Calu3 (cell line): ENCODE results near the gene RCL1. TPM values are rescaled to one million over a fixed set of nuclear protein-coding genes. Genes with fewer than 3 reads are reported as not detected.

Experiments
- BruUV-seq: library from RNA; stranded (reverse); fragments of 400-500 nt; replicated peaks from 2 replicates; lab custom pipeline; 2021; lab: Mats Ljungman, UMichigan
- CTCF ChIA-PET: fragments of 300-600 bp; sonication (Branson Sonifier 250); formaldehyde crosslinking; loops from one replicate; lab custom pipeline; 2022; ENCODE audit warnings: antibody characterized with exemption; lab: Charles Lee
- DNase-seq: peaks from one replicate; pipeline ENCODE4 v3.0.0; 2022
- H3K27ac Mint-ChIP-seq: one replicate; pipeline ENCODE4 v1.8.0; 2022; ENCODE audit warnings: mixed read lengths; ENCODE audit not compliant: unreplicated experiment
- H3K27me3 Mint-ChIP-seq: one replicate; pipeline ENCODE4 v1.8.0; 2022; ENCODE audit warnings: mixed read lengths; ENCODE audit not compliant: unreplicated experiment
- H3K36me3 Mint-ChIP-seq: one replicate; pipeline ENCODE4 v1.8.0; 2022; ENCODE audit warnings: mild to moderate bottlenecking, moderate library complexity, mixed read lengths; ENCODE audit not compliant: insufficient read depth, unreplicated experiment
- H3K4me1 Mint-ChIP-seq: one replicate; pipeline ENCODE4 v1.8.0; 2022; ENCODE audit warnings: mild to moderate bottlenecking, low read depth, mixed read lengths; ENCODE audit not compliant: unreplicated experiment
- H3K4me3 Mint-ChIP-seq: one replicate; pipeline ENCODE4 v1.8.0; 2022; ENCODE audit warnings: mild to moderate bottlenecking, low read depth, moderate library complexity, mixed read lengths; ENCODE audit not compliant: unreplicated experiment
- H3K9me3 Mint-ChIP-seq: one replicate; pipeline ENCODE4 v1.8.0; 2022; ENCODE audit warnings: low read depth, mixed read lengths; ENCODE audit not compliant: unreplicated experiment
- CTCF ChIP-seq: fragments of 200-600 bp; IDR thresholded peaks from one replicate; pipeline ENCODE4 v1.8.0; 2022; ENCODE audit warnings: antibody characterized with exemption; ENCODE audit not compliant: unreplicated experiment
- intact Hi-C: fragments of 100-400 bp; cut with micrococcal nuclease; formaldehyde crosslinking; loops from one replicate; pipeline ENCODE4 v1.10.0; 2022; ENCODE audit not compliant: unreplicated experiment
- total RNA-seq: library from RNA; stranded (reverse); gene quantifications from 2 replicates; pipeline ENCODE4 v1.2.3, GENCODE V29; 2022

Gene RCL1
- total RNA-seq, 1 experiment from 2014 or later, result 21.3 TPM

GRCh38 chr9:4796530-4796929 is 3.8 kb downstream of the RCL1 start:
- intact Hi-C loops, result no loop called here
- H3K4me3 Mint-ChIP-seq, result no peak overlapping the region
- no peak for TF ChIP-seq CTCF
- H3K36me3 Mint-ChIP-seq, result peaks cover 26% of the 10 kb centered on the region
- BruUV-seq, result no TSS peak
- H3K4me1 Mint-ChIP-seq, result peaks cover 27% of the 10 kb centered on the region
- no peaks in the 10 kb centered on the region for H3K27me3 Mint-ChIP-seq
- no peak for DNase-seq
- no peak overlapping the region for H3K27ac Mint-ChIP-seq
- H3K9me3 Mint-ChIP-seq, result no peaks in the 10 kb centered on the region
- CTCF ChIA-PET, result no interaction called here

DNA sequence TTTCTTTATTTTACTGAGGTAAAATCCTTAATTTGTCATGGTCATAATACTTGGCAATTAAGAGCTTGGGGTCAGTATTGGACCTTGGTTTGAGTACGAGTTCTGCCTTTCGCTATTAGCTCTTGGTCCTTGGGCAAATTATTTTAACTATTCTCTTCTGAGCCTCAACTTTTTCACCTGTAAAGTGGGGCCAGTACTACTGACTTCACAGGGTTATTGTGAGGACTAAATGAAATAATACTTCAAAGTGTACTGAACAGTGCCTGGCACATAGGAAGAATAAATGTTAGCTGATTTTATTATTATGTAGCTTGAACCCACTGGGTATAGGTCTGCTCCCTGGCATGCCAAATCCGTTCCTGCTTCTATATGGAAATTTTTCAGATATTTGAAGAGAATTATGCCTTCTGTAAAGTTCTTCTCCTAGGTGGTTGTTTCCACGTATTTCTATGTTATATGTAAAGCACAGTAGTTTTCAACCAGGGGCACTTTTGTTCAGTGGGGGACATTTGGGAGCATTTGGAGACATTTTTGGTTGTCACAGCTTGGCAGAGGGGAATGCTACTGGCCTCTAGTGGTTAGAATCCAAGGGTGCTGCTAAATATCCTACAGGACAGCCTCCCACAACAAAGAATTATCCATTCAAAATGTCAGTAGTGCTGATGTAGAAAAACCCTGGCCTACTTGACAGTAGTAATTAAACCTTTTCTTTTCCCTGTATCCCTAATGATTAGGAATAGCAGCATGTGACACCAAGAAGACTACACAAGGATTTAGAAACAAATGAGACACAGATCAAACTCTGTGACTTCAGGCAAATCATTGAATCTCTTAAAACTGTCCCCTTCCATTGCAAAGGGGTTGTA is 4.5 kb downstream of the RCL1 start:
- Mint-ChIP-seq H3K9me3 (no peaks in the 10 kb centered on the region), H3K36me3 (peaks cover 20% of the 10 kb centered on the region), H3K27me3 (no peaks in the 10 kb centered on the region), H3K27ac (no peak overlapping the region), H3K4me1 (peaks cover 27% of the 10 kb centered on the region), H3K4me3 (no peak overlapping the region)
- CTCF ChIA-PET, result no interaction called here
- intact Hi-C loops, result no loop called here
- peak; percentile 26 for TF ChIP-seq CTCF
- peak; percentile 14 for DNase-seq
- BruUV-seq, result no TSS peak

- intact Hi-C loops, result no loop called here
- H3K27me3 Mint-ChIP-seq, result no peaks in the 10 kb centered on the region
- H3K4me1 Mint-ChIP-seq, result peaks cover 27% of the 10 kb centered on the region
- no peaks in the 10 kb centered on the region for H3K9me3 Mint-ChIP-seq
- no peak for TF ChIP-seq CTCF
- H3K4me3 Mint-ChIP-seq, result no peak overlapping the region
- no peak for DNase-seq
- peaks cover 14% of the 10 kb centered on the region for H3K36me3 Mint-ChIP-seq
- BruUV-seq, result no TSS peak
- H3K27ac Mint-ChIP-seq, result no peak overlapping the region
- CTCF ChIA-PET, result no interaction called here
These were observed 5.1 kb downstream of the RCL1 start for GRCh38 chr9:4797854-4798150.

DNA sequence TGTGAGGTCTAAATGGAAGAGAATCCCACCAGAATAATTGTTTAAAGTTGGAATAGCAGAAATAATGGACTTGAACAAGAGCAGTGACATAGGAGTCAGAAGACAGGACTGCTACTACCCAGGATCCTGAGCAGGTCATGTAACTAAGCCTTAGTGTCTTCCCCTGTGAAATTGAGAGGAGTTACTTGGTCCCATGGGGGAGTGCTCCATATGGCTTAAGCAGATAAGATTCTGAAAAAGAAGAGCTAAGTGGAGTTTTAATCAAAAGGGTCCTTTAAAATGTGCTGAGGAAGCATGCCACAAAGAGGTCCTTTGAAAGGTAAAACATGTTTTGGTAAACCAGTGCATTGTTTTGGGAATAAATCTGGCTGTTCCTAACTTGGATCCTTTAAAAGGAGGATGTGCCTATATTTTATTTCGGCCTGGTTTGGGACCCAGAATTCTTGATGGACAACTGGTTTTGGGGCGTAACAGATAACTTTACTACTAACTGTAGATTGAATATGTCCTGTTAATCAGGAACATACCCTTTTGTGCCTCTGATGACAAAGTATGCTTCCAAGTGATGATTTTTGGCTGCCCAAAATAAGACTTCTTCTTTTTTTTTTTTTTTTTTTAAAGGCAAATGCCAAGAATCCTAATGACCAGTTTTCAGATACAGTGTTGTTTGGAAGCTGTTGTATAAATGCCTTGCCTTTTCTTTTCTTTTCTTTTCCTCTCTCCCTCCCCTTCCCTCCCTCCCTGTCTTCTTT is 5.7 kb downstream of the RCL1 start:
- Mint-ChIP-seq H3K27ac (no peak overlapping the region), H3K36me3 (peaks cover 8% of the 10 kb centered on the region), H3K9me3 (no peaks in the 10 kb centered on the region), H3K27me3 (no peaks in the 10 kb centered on the region), H3K4me3 (no peak overlapping the region), H3K4me1 (peaks cover 27% of the 10 kb centered on the region)
- no TSS peak for BruUV-seq
- intact Hi-C loops, result no loop called here
- DNase-seq, result no peak
- CTCF ChIA-PET, result no interaction called here
- TF ChIP-seq CTCF, result no peak
